Mesodermal cell (in vitro differentiated cells): ENCODE measurements around the gene NETO2.

ENCODE experiments used
- H3K27ac ChIP-seq: 2 replicates; pipeline ENCODE4 v1.7.0; 2013; ENCODE audit warnings: mild to moderate bottlenecking, low read depth, low read length, moderate library complexity; ENCODE audit not compliant: severe bottlenecking
- H3K36me3 ChIP-seq: 2 replicates; pipeline ENCODE4 v1.7.1; 2013; ENCODE audit warnings: mild to moderate bottlenecking, low read length, moderate library complexity; ENCODE audit not compliant: control insufficient read depth, insufficient read depth
- H3K4me1 ChIP-seq: one replicate; pipeline ENCODE4 v1.7.1; 2013; ENCODE audit warnings: mild to moderate bottlenecking, low read length; ENCODE audit not compliant: insufficient read depth, control insufficient read depth, poor library complexity, severe bottlenecking
- H3K4me3 ChIP-seq: 2 replicates; pipeline ENCODE4 v1.7.0; 2013; ENCODE audit warnings: low read length, control low read depth, mild to moderate bottlenecking; ENCODE audit not compliant: insufficient read depth, poor library complexity, severe bottlenecking; ENCODE audit errors: extremely low read depth
- H3K9me3 ChIP-seq: 2 replicates; pipeline ENCODE4 v1.7.1; 2013; ENCODE audit warnings: mild to moderate bottlenecking, low read length, moderate library complexity; ENCODE audit not compliant: control insufficient read depth
- WGBS, 2 experiments: methylation state at CpG; one replicate each; pipeline ENCODE4 v1.1.5; 2013; ENCODE audit warnings: missing lambda C conversion rate in 2 of 2; ENCODE audit not compliant: insufficient coverage in 2 of 2; 5-methylcytosine and 5-hydroxymethylcytosine counted together

Gene NETO2

DNA sequence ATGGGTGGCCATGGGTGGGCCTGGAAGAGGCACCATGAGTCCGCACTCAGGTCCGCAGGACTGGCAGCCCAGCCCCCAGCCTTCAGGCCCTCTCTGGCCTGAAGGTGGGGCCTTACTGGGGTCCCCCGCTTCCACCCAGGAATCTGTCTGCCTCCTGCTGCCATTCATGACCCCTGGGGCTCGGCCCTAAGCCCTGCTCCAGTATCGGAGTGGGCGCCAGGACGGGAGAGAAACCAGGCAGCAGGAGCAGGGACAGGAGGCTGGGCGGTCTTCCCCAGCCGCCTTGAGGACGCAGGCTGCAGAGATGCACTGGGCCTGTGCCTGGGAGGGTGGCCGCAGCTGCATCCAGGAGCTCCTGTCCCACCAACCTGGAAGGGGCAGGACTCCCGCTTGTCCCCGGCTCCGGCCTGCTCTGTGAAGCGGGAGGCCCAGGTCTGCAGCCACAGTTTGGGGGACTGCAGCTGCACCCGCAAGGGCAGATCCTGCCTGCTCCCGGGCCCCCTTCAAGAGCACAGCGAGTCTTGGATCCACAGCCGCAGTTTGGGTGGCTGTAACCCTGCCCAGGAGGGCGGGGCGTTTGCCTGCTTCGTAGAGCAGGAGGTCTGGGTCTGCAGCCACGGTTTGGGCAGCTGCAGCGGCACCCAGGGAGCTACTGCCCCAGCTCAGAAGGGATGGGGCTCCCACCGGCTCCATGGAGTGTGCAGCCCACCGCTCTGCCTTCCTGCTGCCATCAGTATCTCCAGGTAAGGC lies 88.4 kb downstream of the NETO2 start:
- Histone ChIP-seq H3K36me3 (no peaks in the 10 kb centered on the region), H3K4me1 (no peaks in the 10 kb centered on the region), H3K27ac (no peak overlapping the region), H3K4me3 (no peak overlapping the region), H3K9me3 (no peaks in the 10 kb centered on the region)
- WGBS, 2 experiments = 89 to 91% methylated on average over 25 of the region's 26 CpGs

DNA sequence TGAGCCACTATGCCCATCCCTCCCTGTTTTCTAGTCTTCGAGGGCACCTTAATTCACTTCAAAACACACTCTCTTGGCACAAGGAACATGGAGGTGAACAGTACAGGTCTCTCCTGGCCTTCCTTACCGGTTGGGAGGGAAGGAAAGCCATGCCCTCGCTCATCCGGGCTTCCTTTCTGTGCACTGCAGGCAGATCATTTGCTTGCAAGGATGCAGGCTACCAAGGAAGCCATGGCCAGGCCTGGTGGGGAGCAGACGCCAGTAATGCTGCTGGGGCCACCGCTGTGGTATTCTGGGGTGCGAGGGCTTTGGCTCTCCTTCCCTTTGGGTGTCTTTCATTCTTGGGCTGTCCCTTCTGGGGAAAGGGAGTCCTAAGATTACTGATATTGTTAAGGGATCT lies 89.4 kb downstream of the NETO2 start:
- 92 to 96% methylated on average over 3 to 6 of the region's 7 CpGs for WGBS, 2 experiments
- Histone ChIP-seq H3K9me3 (no peaks in the 10 kb centered on the region), H3K36me3 (no peaks in the 10 kb centered on the region), H3K27ac (no peak overlapping the region), H3K4me1 (no peaks in the 10 kb centered on the region), H3K4me3 (no peak overlapping the region)

GRCh38 chr16:47053895-47054294 lies 89.8 kb downstream of the NETO2 start:
- Histone ChIP-seq H3K36me3 (no peaks in the 10 kb centered on the region), H3K27ac (no peak overlapping the region)
- WGBS, 2 experiments = 97 to 100% methylated on average over 3 to 4 of the region's 5 CpGs

GRCh38 chr16:47052666-47053640 lies 90.8 kb downstream of the NETO2 start:
- WGBS, 2 experiments = 78 to 93% methylated on average over 9 to 10 of the region's 13 CpGs
- Histone ChIP-seq H3K4me1 (no peaks in the 10 kb centered on the region), H3K27ac (no peak overlapping the region), H3K4me3 (no peak overlapping the region), H3K36me3 (no peaks in the 10 kb centered on the region), H3K9me3 (no peaks in the 10 kb centered on the region)

More at GRCh38 chr16:47053895-47054294, 89.8 kb downstream of the NETO2 start:
- Histone ChIP-seq H3K9me3 (no peaks in the 10 kb centered on the region), H3K4me1 (no peaks in the 10 kb centered on the region), H3K4me3 (no peak overlapping the region)

GRCh38 chr16:47051031-47051430 lies 92.7 kb downstream of the NETO2 start:
- 94 to 96% methylated on average over 7 to 10 of the region's 10 CpGs for WGBS, 2 experiments
- Histone ChIP-seq H3K4me3 (no peak overlapping the region), H3K4me1 (no peaks in the 10 kb centered on the region), H3K9me3 (no peaks in the 10 kb centered on the region), H3K36me3 (no peaks in the 10 kb centered on the region), H3K27ac (no peak overlapping the region)

- WGBS, 2 experiments = 84 to 96% methylated on average over 7 of the region's 12 CpGs
- H3K27ac ChIP-seq = no peak overlapping the region
- no peak overlapping the region for H3K4me3 ChIP-seq
- H3K9me3 ChIP-seq = no peaks in the 10 kb centered on the region
- H3K4me1 ChIP-seq = no peaks in the 10 kb centered on the region
- no peaks in the 10 kb centered on the region for H3K36me3 ChIP-seq
These were observed 93.7 kb downstream of the NETO2 start for GRCh38 chr16:47049901-47050583.

- no peaks in the 10 kb centered on the region for H3K4me1 ChIP-seq
- H3K9me3 ChIP-seq = no peaks in the 10 kb centered on the region
- WGBS, 2 experiments = 85 to 96% methylated on average over 3 of the region's 5 CpGs
- no peak overlapping the region for H3K27ac ChIP-seq
- no peaks in the 10 kb centered on the region for H3K36me3 ChIP-seq
- no peak overlapping the region for H3K4me3 ChIP-seq
These were observed 96.1 kb downstream of the NETO2 start for GRCh38 chr16:47047524-47048203.

GRCh38 chr16:47046726-47047523 lies 96.8 kb downstream of the NETO2 start:
- no peak overlapping the region for H3K27ac ChIP-seq
- no peaks in the 10 kb centered on the region for H3K36me3 ChIP-seq
- no peak overlapping the region for H3K4me3 ChIP-seq
- H3K4me1 ChIP-seq = no peaks in the 10 kb centered on the region
- H3K9me3 ChIP-seq = no peaks in the 10 kb centered on the region
- WGBS, 2 experiments = 80 to 89% methylated on average over 6 to 7 of the region's 8 CpGs

GRCh38 chr16:47045459-47045858 lies 98.3 kb downstream of the NETO2 start:
- Histone ChIP-seq H3K36me3 (no peaks in the 10 kb centered on the region), H3K4me3 (no peak overlapping the region), H3K9me3 (no peaks in the 10 kb centered on the region), H3K27ac (no peak overlapping the region), H3K4me1 (no peaks in the 10 kb centered on the region)
- 80 to 88% methylated on average over 1 to 2 of the region's 3 CpGs for WGBS, 2 experiments
